SK-N-SH treated with all-trans-retinoic acid at 6 μM for 48 hours (cell line): ENCODE measurements around the gene SHC4.

Experiments
- ATAC-seq: fragments of 200-7000 bp; cut with Tn5 transposase; 3 replicates; pipeline ENCODE4 v1.9.1; 2020; ENCODE audit warnings: mild to moderate bottlenecking, moderate library complexity
- ARNTL ChIP-seq: fragments of 450-650 bp; formaldehyde crosslinking; IDR thresholded peaks from 2 replicates; pipeline ENCODE4 v1.5.0; 2020; ENCODE audit warnings: low read depth, mild to moderate bottlenecking, moderate library complexity, borderline replicate concordance
- BACH2 ChIP-seq: fragments of 250-450 bp; sonication (Bioruptor Pico); IDR thresholded peaks from 2 replicates; pipeline ENCODE4 v1.9.0; 2021; ENCODE audit warnings: mild to moderate bottlenecking, borderline replicate concordance
- CSDC2 ChIP-seq: fragments of 250-450 bp; sonication (Bioruptor Pico); IDR thresholded peaks from 2 replicates; pipeline ENCODE4 v1.5.0; 2020; ENCODE audit warnings: mild to moderate bottlenecking, moderate library complexity
- ESRRG ChIP-seq: fragments of 250-450 bp; sonication (Bioruptor Pico); IDR thresholded peaks from 2 replicates; pipeline ENCODE4 v1.6.1; 2021; ENCODE audit warnings: mild to moderate bottlenecking
- GLIS3 ChIP-seq: fragments of 250-450 bp; sonication (Bioruptor Pico); IDR thresholded peaks from 2 replicates; pipeline ENCODE4 v1.5.0; 2020; ENCODE audit warnings: mild to moderate bottlenecking, moderate library complexity
- OSR1 ChIP-seq: fragments of 250-450 bp; sonication (Bioruptor Pico); IDR thresholded peaks from 2 replicates; pipeline ENCODE4 v1.8.0; 2022; ENCODE audit warnings: moderate library complexity, mild to moderate bottlenecking, inconsistent platforms
- PPARA ChIP-seq: fragments of 250-450 bp; sonication (Bioruptor Pico); IDR thresholded peaks from 2 replicates; pipeline ENCODE4 v1.5.0; 2020; ENCODE audit warnings: mild to moderate bottlenecking, borderline replicate concordance
- SNAI2 ChIP-seq: fragments of 250-450 bp; sonication (Bioruptor Pico); IDR thresholded peaks from 2 replicates; pipeline ENCODE4 v1.5.0; 2020; ENCODE audit warnings: mild to moderate bottlenecking, moderate library complexity
- TCF4 ChIP-seq: fragments of 250-450 bp; sonication (Bioruptor Pico); IDR thresholded peaks from 2 replicates; pipeline ENCODE4 v1.8.0; 2021; ENCODE audit warnings: mild to moderate bottlenecking, moderate library complexity, borderline replicate concordance
- TOX ChIP-seq: fragments of 250-450 bp; sonication (Bioruptor Pico); IDR thresholded peaks from 2 replicates; pipeline ENCODE4 v1.8.0; 2021; ENCODE audit warnings: mild to moderate bottlenecking, moderate library complexity, borderline replicate concordance
- TSHZ2 ChIP-seq: fragments of 250-450 bp; sonication (Bioruptor Pico); IDR thresholded peaks from 2 replicates; pipeline ENCODE4 v1.5.0; 2020; ENCODE audit warnings: mild to moderate bottlenecking, moderate library complexity
- ZFP30 ChIP-seq: fragments of 450-650 bp; formaldehyde crosslinking; IDR thresholded peaks from 2 replicates; pipeline ENCODE4 v1.5.0; 2022; ENCODE audit warnings: mild to moderate bottlenecking, moderate library complexity
- ZNF565 ChIP-seq: fragments of 450-650 bp; formaldehyde crosslinking; conservative IDR thresholded peaks from 2 replicates; pipeline ENCODE4 v1.5.0; 2020; ENCODE audit warnings: low read depth, mild to moderate bottlenecking, moderate library complexity
- ZNF70 ChIP-seq: fragments of 450-650 bp; formaldehyde crosslinking; IDR thresholded peaks from 2 replicates; pipeline ENCODE4 v1.5.0; 2020; ENCODE audit warnings: mild to moderate bottlenecking, moderate library complexity
- TF ChIP-seq, protein P1 (sequence below): fragments of 250-450 bp; sonication (Bioruptor Pico); IDR thresholded peaks from 2 replicates; pipeline ENCODE4 v1.5.1; 2021; ENCODE audit warnings: mild to moderate bottlenecking, moderate library complexity
- TF ChIP-seq, protein P2 (sequence below): fragments of 250-450 bp; sonication (Bioruptor Pico); IDR thresholded peaks from 2 replicates; pipeline ENCODE4 v1.5.1; 2020; ENCODE audit warnings: low read depth, mild to moderate bottlenecking, moderate library complexity
- TF ChIP-seq, protein P3 (sequence below): fragments of 250-450 bp; sonication (Bioruptor Pico); IDR thresholded peaks from 2 replicates; pipeline ENCODE4 v1.8.0; 2020; ENCODE audit warnings: mild to moderate bottlenecking, moderate library complexity, borderline replicate concordance
- TF ChIP-seq, protein P4 (sequence below): fragments of 250-450 bp; sonication (Bioruptor Pico); IDR thresholded peaks from 2 replicates; pipeline ENCODE4 v1.8.0; 2021; ENCODE audit warnings: low read depth, mild to moderate bottlenecking, moderate library complexity, borderline replicate concordance

SHC4 gene

GRCh38 chr15:48967336-48967735, 3.6 kb upstream of the SHC4 start:
- ATAC-seq, result no peak
- TF ChIP-seq TCF4 (CRISPR knock-in tag), result no peak
- TF ChIP-seq ZNF70, result no peak
- TF ChIP-seq CSDC2 (CRISPR knock-in tag), result no peak
- TF ChIP-seq SNAI2 (CRISPR knock-in tag), result no peak
- TF ChIP-seq ARNTL (CRISPR knock-in tag), result no peak
- TF ChIP-seq ESRRG (CRISPR knock-in tag), result no peak
- TF ChIP-seq, protein P1, sequence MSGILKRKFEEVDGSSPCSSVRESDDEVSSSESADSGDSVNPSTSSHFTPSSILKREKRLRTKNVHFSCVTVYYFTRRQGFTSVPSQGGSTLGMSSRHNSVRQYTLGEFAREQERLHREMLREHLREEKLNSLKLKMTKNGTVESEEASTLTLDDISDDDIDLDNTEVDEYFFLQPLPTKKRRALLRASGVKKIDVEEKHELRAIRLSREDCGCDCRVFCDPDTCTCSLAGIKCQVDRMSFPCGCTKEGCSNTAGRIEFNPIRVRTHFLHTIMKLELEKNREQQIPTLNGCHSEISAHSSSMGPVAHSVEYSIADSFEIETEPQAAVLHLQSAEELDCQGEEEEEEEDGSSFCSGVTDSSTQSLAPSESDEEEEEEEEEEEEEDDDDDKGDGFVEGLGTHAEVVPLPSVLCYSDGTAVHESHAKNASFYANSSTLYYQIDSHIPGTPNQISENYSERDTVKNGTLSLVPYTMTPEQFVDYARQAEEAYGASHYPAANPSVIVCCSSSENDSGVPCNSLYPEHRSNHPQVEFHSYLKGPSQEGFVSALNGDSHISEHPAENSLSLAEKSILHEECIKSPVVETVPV (CRISPR knock-in tag), result no peak
- TF ChIP-seq BACH2 (CRISPR knock-in tag), result no peak

DNA sequence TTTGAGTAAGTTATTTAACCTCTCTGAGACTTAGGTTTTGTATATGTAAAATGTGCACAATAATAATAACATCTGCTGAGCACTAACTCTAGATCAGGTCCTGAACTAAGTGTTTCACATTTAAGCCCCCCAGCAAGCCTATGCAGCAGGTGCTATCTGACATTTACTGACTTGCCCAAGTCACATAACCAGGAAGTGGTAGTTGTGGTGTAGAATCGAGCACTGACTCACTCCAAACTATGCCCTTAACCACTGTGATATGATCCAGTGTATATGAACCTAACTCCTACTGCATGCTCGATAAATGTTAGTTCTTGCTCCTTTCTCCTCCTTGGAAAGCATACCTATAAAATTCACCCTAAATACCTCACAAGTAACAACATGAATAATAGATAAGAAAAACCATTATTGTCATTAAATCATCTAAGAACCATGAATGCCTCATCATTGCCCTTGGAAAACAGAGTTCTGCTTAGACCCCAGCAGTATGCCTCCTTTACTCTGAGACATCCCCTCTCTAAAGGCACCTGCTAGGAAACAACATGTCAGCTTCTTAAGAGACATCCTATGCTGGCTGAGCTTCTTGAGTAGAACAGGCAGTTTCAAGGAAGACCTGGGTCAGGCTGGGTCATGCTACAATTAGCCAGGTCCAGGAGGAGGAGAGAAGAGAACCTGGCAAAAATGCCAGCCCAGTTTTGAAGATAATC, 3.0 kb upstream of the SHC4 start:
- TF ChIP-seq, protein P2, sequence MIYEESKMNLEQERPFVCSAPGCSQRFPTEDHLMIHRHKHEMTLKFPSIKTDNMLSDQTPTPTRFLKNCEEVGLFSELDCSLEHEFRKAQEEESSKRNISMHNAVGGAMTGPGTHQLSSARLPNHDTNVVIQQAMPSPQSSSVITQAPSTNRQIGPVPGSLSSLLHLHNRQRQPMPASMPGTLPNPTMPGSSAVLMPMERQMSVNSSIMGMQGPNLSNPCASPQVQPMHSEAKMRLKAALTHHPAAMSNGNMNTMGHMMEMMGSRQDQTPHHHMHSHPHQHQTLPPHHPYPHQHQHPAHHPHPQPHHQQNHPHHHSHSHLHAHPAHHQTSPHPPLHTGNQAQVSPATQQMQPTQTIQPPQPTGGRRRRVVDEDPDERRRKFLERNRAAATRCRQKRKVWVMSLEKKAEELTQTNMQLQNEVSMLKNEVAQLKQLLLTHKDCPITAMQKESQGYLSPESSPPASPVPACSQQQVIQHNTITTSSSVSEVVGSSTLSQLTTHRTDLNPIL (CRISPR knock-in tag), result no peak
- TF ChIP-seq GLIS3 (CRISPR knock-in tag), result no peak
- no peak for TF ChIP-seq PPARA (CRISPR knock-in tag)
- no peak for TF ChIP-seq ZFP30 (CRISPR knock-in tag)
- TF ChIP-seq SNAI2 (CRISPR knock-in tag), result no peak
- TF ChIP-seq, protein P3, sequence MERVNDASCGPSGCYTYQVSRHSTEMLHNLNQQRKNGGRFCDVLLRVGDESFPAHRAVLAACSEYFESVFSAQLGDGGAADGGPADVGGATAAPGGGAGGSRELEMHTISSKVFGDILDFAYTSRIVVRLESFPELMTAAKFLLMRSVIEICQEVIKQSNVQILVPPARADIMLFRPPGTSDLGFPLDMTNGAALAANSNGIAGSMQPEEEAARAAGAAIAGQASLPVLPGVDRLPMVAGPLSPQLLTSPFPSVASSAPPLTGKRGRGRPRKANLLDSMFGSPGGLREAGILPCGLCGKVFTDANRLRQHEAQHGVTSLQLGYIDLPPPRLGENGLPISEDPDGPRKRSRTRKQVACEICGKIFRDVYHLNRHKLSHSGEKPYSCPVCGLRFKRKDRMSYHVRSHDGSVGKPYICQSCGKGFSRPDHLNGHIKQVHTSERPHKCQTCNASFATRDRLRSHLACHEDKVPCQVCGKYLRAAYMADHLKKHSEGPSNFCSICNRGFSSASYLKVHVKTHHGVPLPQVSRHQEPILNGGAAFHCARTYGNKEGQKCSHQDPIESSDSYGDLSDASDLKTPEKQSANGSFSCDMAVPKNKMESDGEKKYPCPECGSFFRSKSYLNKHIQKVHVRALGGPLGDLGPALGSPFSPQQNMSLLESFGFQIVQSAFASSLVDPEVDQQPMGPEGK (CRISPR knock-in tag), result no peak
- no peak for TF ChIP-seq ESRRG (CRISPR knock-in tag)
- no peak for TF ChIP-seq ZNF565 (CRISPR knock-in tag)
- TF ChIP-seq, protein P1 (CRISPR knock-in tag), result no peak
- TF ChIP-seq TCF4 (CRISPR knock-in tag), result no peak
- TF ChIP-seq OSR1, result no peak
- TF ChIP-seq ARNTL (CRISPR knock-in tag), result no peak
- no peak for TF ChIP-seq TSHZ2
- TF ChIP-seq, protein P4, sequence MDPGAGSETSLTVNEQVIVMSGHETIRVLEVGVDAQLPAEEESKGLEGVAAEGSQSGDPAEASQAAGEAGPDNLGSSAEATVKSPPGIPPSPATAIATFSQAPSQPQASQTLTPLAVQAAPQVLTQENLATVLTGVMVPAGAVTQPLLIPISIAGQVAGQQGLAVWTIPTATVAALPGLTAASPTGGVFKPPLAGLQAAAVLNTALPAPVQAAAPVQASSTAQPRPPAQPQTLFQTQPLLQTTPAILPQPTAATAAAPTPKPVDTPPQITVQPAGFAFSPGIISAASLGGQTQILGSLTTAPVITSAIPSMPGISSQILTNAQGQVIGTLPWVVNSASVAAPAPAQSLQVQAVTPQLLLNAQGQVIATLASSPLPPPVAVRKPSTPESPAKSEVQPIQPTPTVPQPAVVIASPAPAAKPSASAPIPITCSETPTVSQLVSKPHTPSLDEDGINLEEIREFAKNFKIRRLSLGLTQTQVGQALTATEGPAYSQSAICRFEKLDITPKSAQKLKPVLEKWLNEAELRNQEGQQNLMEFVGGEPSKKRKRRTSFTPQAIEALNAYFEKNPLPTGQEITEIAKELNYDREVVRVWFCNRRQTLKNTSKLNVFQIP (CRISPR knock-in tag), result no peak
- no peak for TF ChIP-seq CSDC2 (CRISPR knock-in tag)
- TF ChIP-seq TOX (CRISPR knock-in tag), result no peak
- TF ChIP-seq ZNF70, result no peak
- ATAC-seq, result no peak
